H54 (cell line): Measurements from ENCODE around the gene FSCN2.
A peak's percentile ranks its signal among the peaks of the same experiment; 100 is the strongest.

ENCODE experiments used
- DNase-seq: peaks from one replicate; pipeline ENCODE4 v3.0.0; 2011; ENCODE audit warnings: low spot score, mixed read lengths; ENCODE audit not compliant: insufficient read length
- FAIRE-seq: peaks from 3 replicates; lab custom pipeline; 2011; peaks lifted over from hg19 to GRCh38; lab: Jason Lieb, UNC
- POLR2A ChIP-seq: IDR thresholded peaks from 2 replicates; pipeline ENCODE4 v1.6.1; 2011; ENCODE audit warnings: low read depth, mild to moderate bottlenecking, low read length

Gene FSCN2

DNA sequence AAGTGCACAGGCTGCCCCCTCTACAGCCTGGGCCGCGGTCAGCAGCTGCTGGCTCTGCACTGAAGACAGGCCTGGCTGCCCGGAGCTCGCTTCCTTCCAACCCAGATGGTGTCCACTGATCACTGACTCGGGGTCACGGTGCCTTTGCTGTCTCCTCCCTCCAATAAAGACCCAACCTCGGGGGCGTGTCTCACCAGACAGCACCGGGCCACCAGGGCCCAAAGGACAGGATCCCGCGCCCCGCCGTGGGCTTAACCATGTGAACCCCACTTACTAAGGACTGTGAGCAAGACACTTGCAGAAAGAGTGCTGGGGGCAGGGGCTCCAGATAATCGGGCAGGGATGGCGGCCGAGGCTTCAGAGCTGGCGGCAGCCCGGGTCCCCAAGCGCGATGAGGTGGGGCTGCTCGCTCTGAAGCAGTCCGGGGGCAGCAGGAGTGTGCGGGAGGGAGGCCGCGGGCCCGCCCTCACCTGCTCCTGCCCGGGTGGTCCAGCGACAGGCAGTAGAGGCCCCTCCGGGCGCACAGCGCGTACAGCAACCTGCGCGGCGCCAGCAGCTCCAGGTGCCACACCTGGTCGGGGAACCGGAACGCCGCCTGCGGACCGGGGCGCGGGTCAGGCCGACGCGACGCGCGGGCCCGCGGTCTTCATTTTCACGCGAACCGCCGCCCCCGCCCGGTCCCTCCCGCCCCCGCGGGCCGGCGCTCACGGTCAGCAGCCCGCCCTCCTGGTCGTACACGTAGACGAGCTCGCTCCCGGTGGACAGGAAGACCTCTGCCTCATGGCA, 23.5 kb downstream of the FSCN2 start:
- no peak for FAIRE-seq
- no peak for TF ChIP-seq POLR2A
- DNase-seq, result no peak

DNA sequence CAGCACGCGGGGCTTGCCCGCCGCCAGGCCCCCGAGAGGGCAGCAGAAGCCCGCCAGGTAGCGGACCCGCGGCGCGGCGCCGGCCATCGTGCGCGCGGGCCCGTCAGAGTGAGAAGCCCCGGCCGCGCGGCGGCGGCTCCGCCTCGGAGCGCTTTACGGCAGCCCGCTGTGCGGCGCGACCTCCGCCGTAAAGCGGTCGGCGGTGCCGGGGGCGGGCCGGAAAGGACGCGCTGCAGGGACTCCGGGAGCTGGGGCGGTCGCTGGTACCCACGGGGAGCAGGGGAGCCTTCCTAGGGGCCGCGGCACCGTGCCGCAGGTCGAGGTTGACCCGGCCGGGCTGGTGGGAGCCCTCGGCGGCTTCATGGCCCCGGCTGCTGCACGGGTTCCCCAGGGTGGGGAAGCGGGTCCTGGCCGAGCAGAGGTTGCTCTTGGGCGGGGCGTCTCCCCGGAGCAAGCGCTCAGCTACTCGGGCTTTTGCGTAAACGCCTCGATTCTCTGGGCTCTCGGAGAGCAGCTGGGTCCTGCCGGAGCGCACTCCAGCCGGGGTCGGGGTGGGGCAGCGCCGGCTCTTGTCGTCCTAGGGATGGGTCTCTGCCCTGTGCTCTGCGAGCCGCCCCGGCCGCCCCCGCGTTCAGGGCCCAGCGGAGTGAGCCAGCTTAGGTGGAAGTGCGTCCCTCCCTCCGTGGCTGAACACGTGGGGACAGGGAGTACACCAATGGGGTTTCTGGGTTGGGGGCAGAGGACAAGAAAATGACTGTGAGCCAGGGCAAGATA, 24.3 kb downstream of the FSCN2 start, which contains the start of gene FAAP100:
Gene FAAP100, minus strand, starts transcription at position 110 of the 774 bp plus-strand sequence. Its CDS starts 23 bp downstream, at position 87.
- DNase-seq (peak; percentile 83), FAIRE-seq (no peak)
- peak; percentile 85 for TF ChIP-seq POLR2A

DNA sequence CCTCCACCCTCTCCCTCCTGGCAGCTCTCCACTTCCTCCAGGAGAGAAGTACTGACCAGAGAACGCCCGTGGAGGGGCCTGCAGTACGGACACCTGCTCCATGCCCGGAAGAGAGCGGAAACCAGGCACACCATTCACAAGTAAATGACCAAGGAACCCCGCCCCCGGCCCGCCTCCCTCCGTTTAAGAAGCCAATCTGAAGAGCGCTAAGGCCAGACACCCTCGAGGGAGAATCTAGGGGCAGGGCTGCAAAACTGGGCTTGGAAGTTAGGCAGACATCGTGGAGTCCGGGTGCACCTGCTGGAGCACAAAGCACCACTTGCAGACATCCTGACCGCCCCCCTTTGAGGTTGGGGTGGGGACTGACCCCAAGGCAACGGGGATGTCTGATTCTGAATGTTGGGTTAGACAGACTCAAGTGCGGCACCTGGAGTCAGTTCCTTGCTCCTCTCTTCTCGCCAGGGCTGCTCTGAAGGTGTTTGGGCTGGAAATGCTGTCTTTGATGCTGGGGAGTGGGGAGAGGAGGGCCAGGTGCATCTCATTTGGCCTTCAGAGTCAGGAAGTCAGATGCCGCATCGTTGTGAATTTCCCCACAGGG, 24.9 kb downstream of the FSCN2 start:
- peak; percentile 16; the same call in 1 of the 2 replicates for TF ChIP-seq POLR2A
- FAIRE-seq, result no peak
- peak; percentile 81 for DNase-seq

- peak; percentile 32; the same call in 1 of the 2 replicates for TF ChIP-seq POLR2A
- DNase-seq (peak; percentile 93), FAIRE-seq (no peak)
Observed at GRCh38 chr17:81553616-81554181, 25.5 kb downstream of the FSCN2 start.

GRCh38 chr17:81556175-81556691, 28.1 kb downstream of the FSCN2 start:
- no peak for DNase-seq
- no peak for TF ChIP-seq POLR2A
- FAIRE-seq, result no peak

GRCh38 chr17:81556863-81557262, 28.7 kb downstream of the FSCN2 start:
- FAIRE-seq, result no peak
- no peak for DNase-seq
- no peak for TF ChIP-seq POLR2A

DNA sequence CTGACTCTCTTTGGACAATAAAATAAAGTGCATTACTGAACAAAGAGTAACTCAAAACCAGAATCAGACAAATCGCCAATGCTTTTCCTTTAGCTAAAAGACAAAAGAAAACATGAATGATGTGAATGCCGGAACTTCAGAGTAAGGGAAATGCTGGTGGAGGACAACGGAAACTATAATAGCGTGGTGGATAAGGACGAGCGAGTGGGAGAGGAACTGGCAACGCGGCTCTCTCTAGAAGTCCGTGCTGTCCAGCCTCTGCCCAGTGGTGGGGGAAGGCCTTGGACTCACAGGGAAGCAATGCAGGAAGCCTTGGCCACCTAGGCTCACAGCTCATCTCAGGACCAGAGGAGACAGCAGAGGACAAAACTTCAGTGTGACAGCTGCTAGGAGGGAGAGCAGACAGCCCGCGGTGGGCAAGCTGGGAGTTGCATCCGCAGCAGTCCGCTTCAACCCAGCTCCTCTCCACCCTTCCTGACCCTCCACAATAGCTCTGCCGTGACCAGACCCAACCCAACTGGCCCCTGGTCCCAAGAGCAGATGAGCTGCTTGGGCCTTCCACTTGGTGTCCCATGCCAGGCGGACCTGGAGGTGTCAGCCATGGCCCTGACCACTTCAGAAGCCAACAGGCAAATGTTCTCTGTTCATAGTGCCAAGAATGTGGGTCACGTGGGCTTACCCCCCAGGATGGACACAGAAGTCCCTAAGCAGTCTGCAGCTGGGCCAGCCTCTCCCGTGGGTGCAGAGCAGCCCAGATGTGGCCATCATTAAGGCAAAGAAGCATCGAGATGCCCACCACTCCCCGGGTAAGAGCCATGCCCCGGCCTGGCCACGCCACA, 29.3 kb downstream of the FSCN2 start:
- TF ChIP-seq POLR2A, result no peak
- no peak for FAIRE-seq
- DNase-seq, result no peak

- FAIRE-seq (no peak), DNase-seq (no peak)
- TF ChIP-seq POLR2A, result no peak
Observed at GRCh38 chr17:81558115-81558468, 29.9 kb downstream of the FSCN2 start.

DNA sequence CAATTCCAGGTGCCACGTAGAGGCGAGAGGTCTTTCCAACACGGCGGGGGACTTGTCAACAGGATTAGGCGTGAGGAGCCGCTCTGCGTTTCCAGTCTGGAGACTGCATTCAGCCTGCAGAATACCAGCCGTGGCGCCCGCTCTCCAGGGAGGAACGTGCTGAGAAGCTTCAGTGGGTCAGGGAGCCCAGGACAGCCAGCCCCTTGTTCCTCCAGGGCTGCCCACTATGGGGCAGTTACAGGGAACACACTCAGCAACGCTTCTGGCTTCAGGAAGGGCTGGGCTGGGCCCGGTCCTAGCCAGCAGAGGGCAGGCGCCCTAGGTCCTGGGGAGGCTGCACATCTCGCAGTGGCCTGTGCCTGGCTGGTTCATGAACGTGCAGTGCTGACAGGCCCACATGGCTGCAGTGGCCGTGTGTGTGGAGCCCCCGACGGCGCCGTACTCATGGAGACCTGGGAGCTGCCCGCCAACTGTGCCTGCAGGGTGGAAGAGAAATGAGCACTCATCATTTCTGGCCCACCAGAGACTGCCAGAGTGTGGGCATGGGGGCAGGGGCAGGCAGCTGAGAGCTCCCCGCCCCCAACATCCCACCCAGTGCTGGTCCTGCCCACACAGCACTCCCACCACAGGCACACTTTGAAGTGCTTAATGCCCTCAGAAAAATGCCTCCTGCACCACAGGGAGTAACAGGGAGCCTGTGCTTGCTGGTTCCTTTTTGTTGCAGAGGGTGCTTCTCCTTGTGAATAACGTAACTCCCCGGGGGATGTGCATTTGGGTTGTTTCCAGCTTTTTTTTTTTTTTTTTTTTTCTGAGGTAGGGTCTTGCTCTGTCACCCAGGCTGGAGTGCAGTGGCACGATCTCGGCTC, 31.0 kb downstream of the FSCN2 start:
- FAIRE-seq (no peak), DNase-seq (no peak)
- no peak for TF ChIP-seq POLR2A

DNA sequence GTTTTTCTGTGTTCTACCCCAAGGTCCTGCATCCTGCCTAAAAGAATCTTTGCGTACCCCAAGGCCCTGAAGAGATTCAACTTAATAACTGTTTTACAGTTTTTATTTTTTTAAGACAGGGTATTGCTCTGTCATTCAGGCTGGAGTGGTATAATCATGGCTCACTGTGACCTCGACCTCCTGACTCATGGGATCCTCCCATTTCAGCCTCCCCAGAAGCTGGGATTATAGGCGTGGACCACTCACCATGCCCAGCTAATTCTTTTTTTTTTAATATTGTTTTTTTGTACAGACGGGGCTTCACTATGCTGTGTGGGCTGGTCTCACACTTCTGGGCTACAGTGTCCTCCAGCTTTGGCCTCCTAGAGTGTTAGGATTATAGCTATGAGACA, 33.3 kb downstream of the FSCN2 start:
- DNase-seq (no peak), FAIRE-seq (no peak)
- TF ChIP-seq POLR2A, result no peak

GRCh38 chr17:81563861-81564586, 35.8 kb downstream of the FSCN2 start:
- DNase-seq (no peak), FAIRE-seq (no peak)
- TF ChIP-seq POLR2A, result no peak
